Activated naive CD4-positive, alpha-beta T cell treated with anti-CD3 and anti-CD28 coated beads, Interleukin-2, amount 50 U/mL, for 72 hours (primary cell): ENCODE measurements around the gene SEMA3E. TPM values are rescaled to one million over a fixed set of nuclear protein-coding genes. Genes with fewer than 3 reads are reported as not detected.
"Not testable (repeated sequence)": the region's sequence is repeated elsewhere in the genome, so short reads cannot be mapped to it uniquely, and the experiment has no call there.

Source experiments
- ATAC-seq, 2 donors: fragments of 150-1000 bp; cut with Tn5 transposase; 2 replicates each; pipeline ENCODE4 v1.10.0; 2021; ENCODE audit warnings: mild to moderate bottlenecking in 2 of 2, moderate library complexity in 2 of 2
- DNase-seq, 2 donors: peaks; one replicate each; pipeline ENCODE4 v3.0.0; 2021 to 2022; ENCODE audit warnings: low spot score in 2 of 2
- H3K27ac Mint-ChIP-seq, 2 donors: one replicate each; pipeline ENCODE4 v1.8.0; 2022; ENCODE audit warnings: mild to moderate bottlenecking in 2 of 2, mixed read lengths in 2 of 2
- H3K36me3 Mint-ChIP-seq, 2 donors: one replicate each; pipeline ENCODE4 v1.8.0; 2022; ENCODE audit warnings: mixed read lengths in 2 of 2
- H3K9me3 Mint-ChIP-seq, 2 donors: one replicate each; pipeline ENCODE4 v1.8.0; 2022; ENCODE audit warnings: mixed read lengths in 2 of 2
- total RNA-seq, 2 donors: library from RNA; stranded (reverse); gene quantifications; one replicate each; pipeline ENCODE4 v1.2.3, GENCODE V29; 2022

The SEMA3E gene
- total RNA-seq, 2 donors from 2014 or later = not detected

DNA sequence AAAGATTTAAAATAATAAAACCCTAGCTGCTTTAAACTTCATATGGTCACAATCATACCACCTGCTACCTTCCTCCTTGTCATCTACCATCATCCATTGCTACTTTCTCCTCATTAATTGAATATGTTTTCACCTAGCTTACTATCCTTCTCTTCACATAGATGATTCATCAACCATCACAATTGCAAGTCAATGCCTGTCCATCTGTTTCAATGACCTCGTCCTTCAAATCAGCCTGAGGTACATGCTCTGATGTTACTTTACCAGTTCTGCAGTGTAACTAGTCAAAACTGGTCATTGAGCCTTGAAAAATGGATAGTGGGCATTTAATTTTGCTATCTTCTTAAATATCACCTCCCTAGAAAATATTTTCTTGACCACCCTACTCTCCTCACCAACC lies 164.7 kb downstream of the SEMA3E start:
- H3K36me3 Mint-ChIP-seq = no peaks in the 10 kb centered on the region
- ATAC-seq = no peak
- H3K9me3 Mint-ChIP-seq = peaks cover 28 to 29% of the 10 kb centered on the region in 2 donors
- DNase-seq = no peak
- no peak overlapping the region for H3K27ac Mint-ChIP-seq

DNA sequence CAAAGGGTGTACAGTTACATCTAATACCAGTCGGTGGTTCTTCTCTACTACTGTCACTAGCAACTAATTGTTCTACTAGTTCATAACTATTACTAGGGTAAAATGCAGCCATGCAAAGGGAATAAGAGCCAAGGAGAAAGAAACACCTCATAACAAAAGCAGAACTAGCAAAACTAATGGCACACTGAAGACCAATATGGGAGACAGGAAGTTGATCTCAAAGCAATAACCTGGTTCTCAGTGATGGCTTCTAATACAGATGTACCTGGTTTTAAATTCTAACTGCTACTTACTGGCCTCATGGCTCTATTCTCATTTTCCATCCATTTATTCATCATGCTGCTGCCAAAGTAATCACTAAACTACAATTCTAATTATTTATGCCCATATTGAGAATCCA lies 170.3 kb downstream of the SEMA3E start:
- Mint-ChIP-seq H3K36me3 (no peaks in the 10 kb centered on the region), H3K9me3 (peaks cover 5% of the 10 kb centered on the region in 2 donors), H3K27ac (no peak overlapping the region)
- DNase-seq = no peak
- ATAC-seq = no peak

- Mint-ChIP-seq H3K36me3 (no peaks in the 10 kb centered on the region), H3K27ac (no peak overlapping the region), H3K9me3 (peaks cover 0 to 5% of the 10 kb centered on the region in 2 donors)
- DNase-seq (no peak), ATAC-seq (no peak)
Observed at GRCh38 chr7:83476511-83477050, 172.4 kb downstream of the SEMA3E start.

- ATAC-seq (no peak), DNase-seq (no peak)
- Mint-ChIP-seq H3K36me3 (no peaks in the 10 kb centered on the region), H3K9me3 (peaks cover 0 to 5% of the 10 kb centered on the region in 2 donors), H3K27ac (no peak overlapping the region)
Observed at GRCh38 chr7:83475420-83475819, 173.5 kb downstream of the SEMA3E start.

DNA sequence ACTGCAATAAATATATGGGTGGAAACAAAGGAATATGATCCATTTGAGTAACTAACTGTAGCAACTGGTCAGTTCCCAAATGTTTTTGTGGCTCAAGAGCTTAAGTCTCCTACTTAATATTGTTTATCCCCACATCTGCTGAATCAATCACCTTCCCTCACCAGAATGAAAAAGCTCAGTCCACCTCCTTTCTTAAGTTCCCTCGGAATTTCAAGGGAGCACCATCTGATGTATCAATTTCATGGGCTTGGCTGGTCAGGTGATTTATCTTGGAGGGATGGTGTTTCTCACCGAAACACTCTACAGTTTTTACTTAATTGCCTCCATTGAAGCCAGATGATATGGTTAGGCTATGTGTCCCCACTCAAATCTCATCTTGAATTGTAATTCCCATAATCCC lies 176.6 kb downstream of the SEMA3E start:
- no peaks in the 10 kb centered on the region for H3K36me3 Mint-ChIP-seq
- ATAC-seq = no peak
- H3K9me3 Mint-ChIP-seq = no peaks in the 10 kb centered on the region
- H3K27ac Mint-ChIP-seq = no peak overlapping the region
- DNase-seq = no peak

DNA sequence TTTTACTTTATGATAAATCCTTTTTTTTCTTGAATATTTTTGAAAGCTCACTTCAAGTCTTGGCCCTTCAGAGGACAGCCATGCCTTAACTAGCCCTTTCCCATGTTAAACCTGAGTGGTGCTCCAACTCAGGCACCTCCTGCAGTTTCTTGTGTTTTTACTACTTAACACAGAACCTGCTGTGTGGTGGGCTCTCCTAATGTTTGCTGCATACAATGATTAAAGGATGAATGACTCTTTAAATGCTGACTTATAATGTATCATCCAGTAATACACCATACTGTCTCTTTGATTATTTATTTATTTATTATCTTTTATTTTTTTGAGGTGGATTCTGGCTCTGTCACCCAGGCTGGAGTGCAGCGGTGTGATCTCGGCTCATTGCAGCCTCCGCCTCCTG lies 179.4 kb downstream of the SEMA3E start:
- H3K9me3 Mint-ChIP-seq = peaks cover 0 to 4% of the 10 kb centered on the region in 2 donors
- ATAC-seq = no peak
- H3K36me3 Mint-ChIP-seq = no peaks in the 10 kb centered on the region
- DNase-seq = no peak
- no peak overlapping the region for H3K27ac Mint-ChIP-seq

DNA sequence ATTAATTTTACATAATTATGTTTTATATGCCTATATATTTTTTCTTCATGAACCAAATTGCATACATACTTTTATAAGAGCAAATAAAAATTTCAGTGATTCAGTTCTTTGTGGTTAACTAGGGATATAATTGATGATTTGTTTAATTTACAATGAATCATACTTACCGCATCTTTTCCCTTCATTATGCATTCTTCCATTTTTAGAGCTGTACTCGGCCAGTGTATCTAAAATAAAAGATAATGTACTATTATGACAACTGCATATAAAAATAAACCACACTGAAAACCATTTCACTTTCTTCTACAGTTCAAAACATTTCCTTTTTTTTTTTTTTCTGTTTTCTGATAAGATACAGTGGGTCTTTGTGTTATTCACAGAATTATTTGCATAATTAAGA lies 179.9 kb downstream of the SEMA3E start:
- no peak for ATAC-seq
- H3K36me3 Mint-ChIP-seq = no peaks in the 10 kb centered on the region

DNA sequence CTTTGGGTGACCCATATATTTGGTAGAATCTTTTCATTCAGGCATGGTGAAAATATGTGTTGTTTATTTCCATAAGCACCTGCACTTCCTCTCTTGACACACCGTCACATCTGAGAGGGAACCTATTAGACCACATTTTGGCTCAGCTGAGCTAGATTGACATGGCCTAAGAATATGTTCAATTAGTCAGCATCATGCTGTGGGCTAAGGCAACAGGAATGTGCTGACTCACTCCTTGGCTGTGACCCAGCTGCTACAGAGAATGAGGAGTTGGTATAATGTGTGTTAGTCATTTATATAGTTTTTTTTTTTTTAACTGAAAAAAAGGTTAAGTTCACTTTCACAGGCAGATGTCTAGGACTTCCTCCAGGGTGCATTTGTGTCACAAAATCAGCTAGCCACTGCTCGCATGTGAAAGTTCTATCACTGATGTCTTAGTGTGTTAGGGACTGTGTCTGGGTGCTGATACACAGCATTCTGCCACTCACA lies 180.6 kb downstream of the SEMA3E start:
- peaks cover 0 to 4% of the 10 kb centered on the region in 2 donors for H3K9me3 Mint-ChIP-seq
- no peak for DNase-seq
- no peak overlapping the region for H3K27ac Mint-ChIP-seq
- H3K36me3 Mint-ChIP-seq = no peaks in the 10 kb centered on the region
- peak in 1 of 2 donors; percentile 41 for ATAC-seq

More for the DNA sequence above, 179.9 kb downstream of the SEMA3E start:
- DNase-seq = no peak
- Mint-ChIP-seq H3K9me3 (peaks cover 0 to 4% of the 10 kb centered on the region in 2 donors), H3K27ac (no peak overlapping the region)

GRCh38 chr7:83467493-83467892 lies 181.4 kb downstream of the SEMA3E start:
- Mint-ChIP-seq H3K27ac (no peak overlapping the region), H3K36me3 (no peaks in the 10 kb centered on the region), H3K9me3 (peaks cover 0 to 9% of the 10 kb centered on the region in 2 donors)
- DNase-seq (no peak), ATAC-seq (no peak)

DNA sequence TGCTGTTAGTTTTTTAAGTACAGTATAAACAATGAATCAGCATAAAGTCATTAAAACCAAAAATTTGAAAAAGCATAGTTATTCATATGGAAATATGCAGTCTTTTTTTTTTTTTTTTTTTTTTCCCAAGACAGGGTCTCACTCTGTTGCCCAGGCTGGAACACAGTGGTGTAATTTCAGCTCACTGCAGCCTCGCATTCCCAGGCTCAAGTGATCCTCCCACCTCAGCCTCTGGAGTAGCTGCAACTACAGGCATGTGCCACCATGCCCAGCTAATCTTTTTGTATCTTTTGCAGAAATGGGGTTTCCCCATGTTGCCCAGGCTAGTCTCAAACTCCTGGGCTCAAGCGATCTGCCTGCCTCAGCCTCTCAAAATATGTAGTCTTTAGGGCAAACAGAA lies 182.0 kb downstream of the SEMA3E start:
- peaks cover 0 to 9% of the 10 kb centered on the region in 2 donors for H3K9me3 Mint-ChIP-seq
- ATAC-seq = no peak
- DNase-seq = no peak
- H3K27ac Mint-ChIP-seq = no peak overlapping the region
- H3K36me3 Mint-ChIP-seq = peaks cover 0 to 1% of the 10 kb centered on the region in 2 donors

DNA sequence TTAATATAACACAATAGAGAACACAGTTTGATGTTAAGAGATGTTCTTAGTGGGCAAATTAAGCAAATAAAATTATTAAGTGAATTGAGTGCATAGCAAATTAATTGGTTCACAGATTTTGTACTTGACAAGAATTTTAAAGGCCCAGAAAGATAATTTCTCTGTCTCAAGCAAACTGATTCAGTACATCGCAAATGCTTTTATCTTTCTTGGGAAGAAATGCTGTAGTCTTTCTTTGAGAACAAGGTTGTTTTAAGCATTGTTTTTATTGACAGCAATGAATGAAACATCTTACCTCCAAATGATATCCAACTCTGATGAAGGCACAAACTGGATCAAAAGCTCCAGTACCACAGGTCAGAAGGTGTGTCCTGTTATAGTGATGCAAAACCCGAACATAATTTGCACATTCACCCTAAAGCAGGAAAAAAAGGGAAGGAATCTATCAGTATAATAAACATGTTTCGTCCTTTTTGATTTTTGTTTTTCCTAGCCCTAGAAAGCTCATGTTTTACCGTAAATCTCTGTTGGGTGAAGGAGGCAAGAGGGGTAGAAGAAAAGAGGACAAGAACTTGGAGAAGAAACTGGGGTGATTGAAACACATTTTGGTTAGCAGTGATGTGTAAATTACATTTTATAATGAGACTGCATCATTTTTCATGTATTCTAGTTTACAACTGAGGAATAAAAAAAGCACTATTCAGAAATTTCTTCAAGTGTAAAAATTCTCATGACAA lies 182.6 kb downstream of the SEMA3E start:
- H3K9me3 Mint-ChIP-seq = peaks cover 0 to 9% of the 10 kb centered on the region in 2 donors
- ATAC-seq (no peak), DNase-seq (no peak)
- no peak overlapping the region for H3K27ac Mint-ChIP-seq
- peaks cover 0 to 4% of the 10 kb centered on the region in 2 donors for H3K36me3 Mint-ChIP-seq

GRCh38 chr7:83465643-83466042 lies 183.3 kb downstream of the SEMA3E start:
- no peak for ATAC-seq
- peaks cover 0 to 4% of the 10 kb centered on the region in 2 donors for H3K36me3 Mint-ChIP-seq
- peaks cover 0 to 12% of the 10 kb centered on the region in 2 donors for H3K9me3 Mint-ChIP-seq
- no peak for DNase-seq
- H3K27ac Mint-ChIP-seq = no peak overlapping the region

DNA sequence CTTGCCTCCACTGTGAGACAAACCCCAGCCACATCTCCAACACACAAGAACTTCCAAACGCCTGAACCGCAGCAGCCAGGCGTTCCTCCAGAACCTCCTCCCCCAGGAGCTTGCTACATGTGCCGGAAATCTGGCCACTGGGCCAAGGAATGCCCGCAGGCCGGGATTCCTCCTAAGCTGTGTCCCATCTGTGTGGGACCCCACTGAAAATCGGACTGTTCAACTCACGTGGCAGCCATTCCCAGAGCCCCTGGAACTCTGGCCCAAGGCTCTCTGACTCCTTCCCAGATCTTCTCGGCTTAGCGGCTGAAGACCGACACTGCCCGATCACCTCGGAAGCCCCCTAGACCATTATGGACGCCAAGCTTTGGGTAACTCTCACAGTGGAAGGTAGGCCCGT lies 187.1 kb downstream of the SEMA3E start:
- not testable (repeated sequence) for H3K27ac Mint-ChIP-seq, H3K36me3 Mint-ChIP-seq, DNase-seq, ATAC-seq
- H3K9me3 Mint-ChIP-seq = peaks cover 4 to 23% of the 10 kb centered on the region in 2 donors

GRCh38 chr7:83459930-83460653 lies 188.8 kb downstream of the SEMA3E start:
- H3K27ac Mint-ChIP-seq, H3K36me3 Mint-ChIP-seq, ATAC-seq, DNase-seq: not testable (repeated sequence)
- peaks cover 4 to 20% of the 10 kb centered on the region in 2 donors for H3K9me3 Mint-ChIP-seq

- not testable (repeated sequence) for H3K36me3 Mint-ChIP-seq, ATAC-seq, DNase-seq, H3K27ac Mint-ChIP-seq
- H3K9me3 Mint-ChIP-seq = peaks cover 4 to 19% of the 10 kb centered on the region in 2 donors
Observed at GRCh38 chr7:83459101-83459929, 189.6 kb downstream of the SEMA3E start.

DNA sequence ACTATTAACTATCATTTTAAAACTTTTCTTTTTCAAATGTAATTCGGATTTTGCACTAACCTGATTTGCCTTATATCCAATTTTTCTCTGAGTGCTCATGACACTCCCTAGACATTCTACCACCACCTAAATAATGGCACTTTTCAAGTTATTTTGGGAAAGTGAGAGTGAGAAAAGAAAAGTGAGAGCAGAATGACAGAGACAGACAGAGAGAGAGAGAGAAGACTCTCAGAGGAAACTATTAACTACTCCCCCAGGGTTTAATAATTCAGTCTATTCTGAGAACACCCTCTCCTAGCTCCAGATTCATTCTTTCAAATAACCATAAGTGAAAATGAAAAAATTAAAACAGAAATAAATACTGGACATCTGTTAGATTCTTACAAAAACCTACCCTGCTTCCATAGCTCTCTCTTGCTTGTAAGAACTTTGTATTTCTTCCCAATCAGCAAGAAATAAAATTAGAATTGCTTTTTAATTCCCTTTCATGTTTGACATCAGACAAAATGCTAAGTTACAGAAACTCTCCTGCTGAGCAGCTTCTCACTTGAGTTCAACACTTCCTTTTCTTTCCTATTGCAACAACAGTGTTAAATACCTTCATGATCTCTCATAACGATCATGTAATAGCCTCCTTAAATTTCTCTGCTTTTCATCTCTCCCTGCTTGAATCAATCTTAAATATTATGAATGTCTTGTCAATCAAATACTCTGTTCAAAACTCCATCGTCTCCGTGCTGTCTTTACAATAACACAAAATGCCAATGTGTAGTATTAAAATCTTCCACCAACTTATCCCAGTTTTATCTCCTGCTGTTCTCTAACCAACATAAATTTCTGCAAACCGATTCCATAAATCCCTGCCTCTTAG lies 191.7 kb downstream of the SEMA3E start:
- DNase-seq = no peak
- Mint-ChIP-seq H3K9me3 (peaks cover 4 to 14% of the 10 kb centered on the region in 2 donors), H3K27ac (no peak overlapping the region), H3K36me3 (peaks cover 0 to 9% of the 10 kb centered on the region in 2 donors)
- no peak for ATAC-seq
